Osteocyte (in vitro differentiated cells): ENCODE measurements around the gene CAND2. TPM values are rescaled to one million over a fixed set of nuclear protein-coding genes. Genes with fewer than 3 reads are reported as not detected.
"Not testable (repeated sequence)": the region's sequence is repeated elsewhere in the genome, so short reads cannot be mapped to it uniquely, and the experiment has no call there.

Experiments used
- DNase-seq: peaks from one replicate; pipeline ENCODE4 v3.0.0; 2021; ENCODE audit warnings: mixed read lengths; ENCODE audit not compliant: unreplicated experiment; ENCODE audit errors: extremely low spot score
- H3K27ac Mint-ChIP-seq: one replicate; pipeline ENCODE4 v1.8.0; 2021; ENCODE audit warnings: mild to moderate bottlenecking, mixed read lengths; ENCODE audit not compliant: unreplicated experiment
- H3K27me3 Mint-ChIP-seq: one replicate; pipeline ENCODE4 v1.8.0; 2021; ENCODE audit warnings: mixed read lengths; ENCODE audit not compliant: unreplicated experiment
- H3K36me3 Mint-ChIP-seq: one replicate; pipeline ENCODE4 v1.8.0; 2021; ENCODE audit warnings: mixed read lengths; ENCODE audit not compliant: unreplicated experiment
- H3K4me1 Mint-ChIP-seq: one replicate; pipeline ENCODE4 v1.8.0; 2021; ENCODE audit warnings: mixed read lengths; ENCODE audit not compliant: unreplicated experiment
- H3K4me3 Mint-ChIP-seq: one replicate; pipeline ENCODE4 v1.8.0; 2021; ENCODE audit warnings: mild to moderate bottlenecking, moderate library complexity, mixed read lengths; ENCODE audit not compliant: unreplicated experiment
- H3K9me3 Mint-ChIP-seq: one replicate; pipeline ENCODE4 v1.8.0; 2021; ENCODE audit warnings: mixed read lengths; ENCODE audit not compliant: unreplicated experiment
- CTCF ChIP-seq: fragments of 200-600 bp; sonication (generic); IDR thresholded peaks from 2 replicates; pipeline ENCODE4 v1.5.0; 2021; ENCODE audit warnings: antibody characterized with exemption, mild to moderate bottlenecking, moderate library complexity
- total RNA-seq: library from RNA; stranded (reverse); gene quantifications from 2 replicates; pipeline ENCODE4 v1.2.1, GENCODE V29; 2021

The CAND2 gene
- total RNA-seq, 1 donor from 2014 or later = 10.4 TPM

DNA sequence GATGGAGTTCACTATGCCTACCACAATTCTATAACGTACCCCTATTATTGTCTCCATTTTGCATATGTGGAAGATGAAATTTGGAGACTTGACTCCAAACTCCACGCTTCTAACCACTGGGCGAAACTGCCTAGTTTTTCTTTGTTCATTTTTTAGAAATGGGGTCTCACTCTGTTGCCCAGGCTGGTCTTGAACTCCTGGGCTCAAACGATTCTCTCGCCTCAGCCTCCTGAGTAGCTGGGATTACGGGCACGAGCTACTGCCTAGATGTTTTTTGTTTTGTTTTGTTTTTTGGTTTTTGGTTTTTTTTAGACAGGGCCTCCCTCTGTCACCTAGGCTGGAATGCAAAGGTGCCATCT lies 45.5 kb downstream of the CAND2 start:
- Mint-ChIP-seq H3K36me3 (peaks cover 25% of the 10 kb centered on the region), H3K9me3 (no peaks in the 10 kb centered on the region), H3K27me3 (no peaks in the 10 kb centered on the region), H3K4me1 (peaks cover 45% of the 10 kb centered on the region), H3K4me3 (peak overlapping the region; percentile 92), H3K27ac (peak overlapping the region; percentile 99)
- TF ChIP-seq CTCF = peak; percentile 33
- DNase-seq = no peak

DNA sequence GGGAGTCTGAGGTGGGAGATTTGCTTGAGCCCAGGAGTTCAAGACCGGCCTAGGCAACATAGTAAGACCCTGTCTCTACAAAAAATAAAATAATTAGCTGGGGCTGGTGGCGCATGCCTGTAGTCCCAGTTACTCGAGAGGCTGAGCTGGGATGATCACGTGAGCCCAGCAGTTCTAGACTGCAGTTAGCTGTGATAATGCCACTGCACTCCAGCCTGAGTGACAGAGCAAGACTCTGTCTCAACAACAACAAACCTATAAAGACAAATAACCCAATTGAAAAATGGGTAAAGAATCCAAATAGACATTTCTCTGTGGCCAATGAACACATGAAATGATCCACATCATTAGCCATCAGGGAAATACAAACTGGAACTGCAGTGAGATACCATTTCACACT lies 46.0 kb downstream of the CAND2 start:
- H3K4me1 Mint-ChIP-seq = peaks cover 40% of the 10 kb centered on the region
- H3K4me3 Mint-ChIP-seq = no peak overlapping the region
- no peaks in the 10 kb centered on the region for H3K27me3 Mint-ChIP-seq
- H3K27ac Mint-ChIP-seq = no peak overlapping the region
- H3K9me3 Mint-ChIP-seq = no peaks in the 10 kb centered on the region
- no peak for TF ChIP-seq CTCF
- H3K36me3 Mint-ChIP-seq = peaks cover 20% of the 10 kb centered on the region
- DNase-seq = no peak

DNA sequence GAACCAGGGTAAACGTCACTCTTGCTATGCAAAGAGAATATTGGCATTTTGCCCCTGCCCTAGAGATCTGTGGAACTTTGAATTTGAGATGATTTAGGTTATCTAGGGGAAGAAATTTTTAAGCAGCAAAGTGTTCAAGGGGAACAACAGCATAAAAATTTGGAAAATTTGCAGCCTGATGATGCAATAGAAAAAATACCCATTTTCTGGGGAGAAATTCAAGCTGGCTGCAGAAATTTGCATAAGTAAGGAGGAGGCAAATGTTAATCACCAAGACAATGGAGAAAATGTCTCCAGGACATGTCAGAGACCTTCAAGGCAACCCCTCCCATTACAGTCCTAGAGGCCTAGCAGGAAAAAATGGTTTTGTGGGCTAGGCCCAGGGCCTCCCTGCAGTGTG lies 49.3 kb downstream of the CAND2 start:
- no peak for DNase-seq
- H3K27me3 Mint-ChIP-seq = no peaks in the 10 kb centered on the region
- H3K4me3 Mint-ChIP-seq = no peak overlapping the region
- H3K36me3 Mint-ChIP-seq = no peaks in the 10 kb centered on the region
- H3K4me1 Mint-ChIP-seq = peaks cover 8% of the 10 kb centered on the region
- TF ChIP-seq CTCF = no peak
- H3K27ac Mint-ChIP-seq = no peak overlapping the region
- no peaks in the 10 kb centered on the region for H3K9me3 Mint-ChIP-seq

GRCh38 chr3:12852201-12852600 lies 55.7 kb downstream of the CAND2 start:
- Mint-ChIP-seq H3K4me1 (no peaks in the 10 kb centered on the region), H3K9me3 (no peaks in the 10 kb centered on the region)
- DNase-seq = no peak

GRCh38 chr3:12853847-12854246 lies 57.4 kb downstream of the CAND2 start:
- DNase-seq, H3K9me3 Mint-ChIP-seq, H3K27ac Mint-ChIP-seq, H3K4me1 Mint-ChIP-seq, H3K4me3 Mint-ChIP-seq, H3K36me3 Mint-ChIP-seq: not testable (repeated sequence)
- H3K27me3 Mint-ChIP-seq = peaks cover 38% of the 10 kb centered on the region

More at GRCh38 chr3:12852201-12852600, 55.7 kb downstream of the CAND2 start:
- no peak for TF ChIP-seq CTCF
- H3K27me3 Mint-ChIP-seq = peaks cover 33% of the 10 kb centered on the region
- no peak overlapping the region for H3K4me3 Mint-ChIP-seq
- no peaks in the 10 kb centered on the region for H3K36me3 Mint-ChIP-seq
- H3K27ac Mint-ChIP-seq = no peak overlapping the region

DNA sequence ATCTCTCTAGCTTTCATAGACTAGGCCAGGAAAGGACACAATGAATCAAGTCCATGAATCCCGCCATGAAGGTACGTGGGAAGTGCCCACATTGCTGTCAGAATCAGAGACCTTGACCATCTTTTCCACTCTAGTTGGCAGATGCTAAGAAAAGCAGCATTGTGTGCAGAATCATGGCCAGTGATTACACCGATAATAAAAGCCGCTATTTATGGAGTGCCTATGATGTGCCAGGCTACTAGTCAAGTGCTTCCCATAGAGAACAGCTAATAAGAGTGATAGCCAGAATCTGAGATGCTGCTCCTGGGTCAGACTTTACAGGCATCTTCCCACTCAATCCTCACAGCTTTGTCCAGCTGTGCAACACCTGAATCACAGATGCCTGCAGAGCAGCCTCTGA lies 58.1 kb downstream of the CAND2 start:
- no peak for TF ChIP-seq CTCF
- DNase-seq = no peak
- no peak overlapping the region for H3K4me3 Mint-ChIP-seq
- peaks cover 38% of the 10 kb centered on the region for H3K27me3 Mint-ChIP-seq
- H3K9me3 Mint-ChIP-seq = no peaks in the 10 kb centered on the region
- no peak overlapping the region for H3K27ac Mint-ChIP-seq
- H3K4me1 Mint-ChIP-seq = no peaks in the 10 kb centered on the region
- H3K36me3 Mint-ChIP-seq = no peaks in the 10 kb centered on the region
